Measurements from ENCODE around the gene FBL.

FBL gene

DNA sequence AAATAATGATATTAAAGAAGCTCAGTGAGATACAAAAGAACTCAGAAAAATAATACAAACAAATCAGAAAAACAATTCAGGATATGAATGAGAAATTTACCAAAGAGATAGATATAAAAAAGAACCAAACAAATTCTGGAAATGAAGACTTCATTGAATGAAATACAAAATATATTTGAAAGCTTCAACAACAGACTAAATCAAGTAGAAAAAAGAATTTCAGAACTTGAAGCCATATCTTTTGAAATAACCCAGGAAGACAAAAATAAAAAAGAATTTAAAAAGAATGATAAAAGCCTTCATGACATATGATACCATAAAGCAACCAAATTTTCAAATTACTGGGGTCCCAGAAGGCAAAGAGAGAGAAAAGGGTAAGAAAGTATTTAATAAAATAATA, 57.9 kb downstream of the FBL start:
- no peak for DNase-seq (ENCODE audit: low spot score)
